ENCODE measurements around the gene BMP8B. TPM values are rescaled to one million over a fixed set of nuclear protein-coding genes. Genes with fewer than 3 reads are reported as not detected.
A peak's percentile ranks its signal among the peaks of the same experiment; 100 is the strongest.
"Not testable (repeated sequence)": the region's sequence is repeated elsewhere in the genome, so short reads cannot be mapped to it uniquely, and the experiment has no call there.

Gene BMP8B
- total RNA-seq, 1 experiment from 2014 or later, result 6.2 TPM

GRCh38 chr1:39818482-39818881 is 29.8 kb upstream of the BMP8B start:
- DNase-seq (ENCODE audit: low read depth, low spot score), result no peak
- in situ Hi-C loops (cut with HindIII; ENCODE audit: low pct_unique_long_range_greater_than_20kb, low sequenced_read_pairs), result no loop called here

DNA sequence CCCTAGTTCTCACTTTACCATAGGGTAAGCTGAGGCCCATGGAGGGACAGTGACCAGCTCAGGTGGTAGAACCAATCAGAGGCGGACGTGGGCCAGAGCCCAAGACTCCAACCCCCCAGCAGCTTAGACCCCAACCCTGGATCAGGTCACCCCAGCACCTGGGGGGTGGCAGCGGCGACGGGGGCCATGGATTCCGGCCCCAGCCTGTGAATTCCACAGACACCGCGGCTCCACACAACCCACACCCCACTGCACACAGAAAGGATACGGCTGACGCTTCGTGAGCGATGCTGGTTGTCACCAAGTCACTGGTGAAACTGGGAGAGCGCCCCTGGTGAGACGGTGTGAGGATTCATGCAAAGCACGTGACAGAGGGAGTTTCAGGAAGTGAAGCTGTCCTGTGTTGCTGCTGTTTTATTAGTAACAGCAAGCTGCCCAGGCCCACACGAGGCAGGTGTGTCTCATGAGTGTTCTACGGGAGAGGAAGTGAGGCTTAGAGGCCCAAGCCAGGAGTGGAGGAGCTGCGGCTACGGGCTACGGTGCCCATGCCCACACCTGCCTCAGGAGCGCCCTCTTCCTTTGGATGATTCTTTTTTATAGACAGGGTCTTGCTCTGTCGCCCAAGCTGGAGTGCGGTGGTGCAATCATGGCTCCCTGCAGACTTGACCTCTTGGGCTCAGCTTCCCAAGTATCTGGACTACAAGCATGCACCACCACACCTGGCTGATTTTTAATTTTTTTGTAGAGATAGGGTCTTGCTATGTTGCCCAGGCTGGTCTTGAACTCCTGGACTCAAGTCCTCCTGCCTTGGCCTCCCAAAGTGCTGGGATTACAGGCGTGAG is 28.6 kb upstream of the BMP8B start:
- in situ Hi-C loops (cut with HindIII; ENCODE audit: low pct_unique_long_range_greater_than_20kb, low sequenced_read_pairs), result not testable (repeated sequence)
- DNase-seq (ENCODE audit: low read depth, low spot score), result peak; percentile 28

GRCh38 chr1:39816415-39817090 is 27.9 kb upstream of the BMP8B start:
- in situ Hi-C loops (cut with HindIII; ENCODE audit: low pct_unique_long_range_greater_than_20kb, low sequenced_read_pairs), result no loop called here
- DNase-seq (ENCODE audit: low read depth, low spot score), result peak; percentile 78

- no peak for DNase-seq (ENCODE audit: low read depth, low spot score)
- in situ Hi-C loops (cut with HindIII; ENCODE audit: low pct_unique_long_range_greater_than_20kb, low sequenced_read_pairs), result no loop called here
Observed at GRCh38 chr1:39812913-39813312, 24.2 kb upstream of the BMP8B start.

- DNase-seq (ENCODE audit: low read depth, low spot score), result no peak
- in situ Hi-C loops (cut with HindIII; ENCODE audit: low pct_unique_long_range_greater_than_20kb, low sequenced_read_pairs), result no loop called here
Observed at GRCh38 chr1:39808784-39809517, 20.3 kb upstream of the BMP8B start.

DNA sequence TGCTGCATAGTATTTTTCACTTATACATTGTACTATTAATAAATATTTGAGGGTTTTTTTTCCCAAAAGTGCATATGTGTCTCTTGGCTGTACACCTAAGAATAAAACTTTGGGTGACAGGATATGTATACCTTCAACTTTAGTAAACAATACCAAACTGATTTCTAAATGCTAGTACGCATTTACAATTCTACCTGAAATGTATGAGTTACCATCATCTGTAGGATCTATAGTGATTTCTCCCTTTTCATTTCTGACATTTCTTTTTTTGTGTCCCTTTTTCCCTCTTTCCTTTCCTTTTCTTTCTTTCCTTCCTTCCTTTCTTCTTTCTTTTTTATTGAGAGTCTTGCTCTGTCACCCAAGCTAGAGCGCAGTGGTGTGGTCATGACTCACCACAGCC is 16.7 kb upstream of the BMP8B start:
- DNase-seq (ENCODE audit: low read depth, low spot score), result no peak
- in situ Hi-C loops (cut with HindIII; ENCODE audit: low pct_unique_long_range_greater_than_20kb, low sequenced_read_pairs), result no loop called here

DNA sequence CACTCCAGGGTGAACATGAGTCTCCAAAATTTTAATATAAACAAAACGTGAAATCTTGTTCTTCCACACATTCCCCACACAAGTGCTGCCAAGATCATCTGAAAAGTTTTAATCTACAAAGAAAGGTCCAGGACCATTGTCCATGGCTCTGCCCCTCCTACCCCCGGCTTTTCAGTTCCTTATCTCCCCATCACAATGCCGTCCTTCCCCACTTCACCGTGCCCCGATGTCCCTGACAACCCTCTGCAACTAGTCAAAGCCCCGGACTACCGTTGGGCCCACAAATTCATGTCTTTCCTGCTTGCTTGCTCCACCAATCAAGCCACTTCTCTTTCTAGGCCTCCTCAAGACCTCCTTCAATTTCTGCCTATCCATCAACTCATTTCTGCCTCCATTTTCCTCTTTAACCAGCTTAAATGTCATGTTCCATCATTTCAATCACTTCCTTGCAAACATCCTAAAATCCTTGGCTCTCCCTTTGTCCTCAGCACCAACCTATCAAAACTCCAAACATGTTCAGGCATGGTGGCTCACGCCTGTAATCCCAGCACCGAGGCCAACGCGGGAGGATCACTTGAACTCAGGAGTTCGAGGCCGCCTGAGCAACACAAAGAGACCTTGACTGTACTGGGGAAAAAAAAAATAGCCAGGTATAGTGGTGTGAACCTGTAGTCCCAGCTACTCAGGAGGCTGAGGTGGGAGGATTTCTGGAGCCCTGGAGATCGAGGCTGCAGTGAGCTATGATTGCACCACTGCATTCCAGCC is 14.0 kb upstream of the BMP8B start:
- in situ Hi-C loops (cut with HindIII; ENCODE audit: low pct_unique_long_range_greater_than_20kb, low sequenced_read_pairs), result no loop called here
- DNase-seq (ENCODE audit: low read depth, low spot score), result no peak

DNA sequence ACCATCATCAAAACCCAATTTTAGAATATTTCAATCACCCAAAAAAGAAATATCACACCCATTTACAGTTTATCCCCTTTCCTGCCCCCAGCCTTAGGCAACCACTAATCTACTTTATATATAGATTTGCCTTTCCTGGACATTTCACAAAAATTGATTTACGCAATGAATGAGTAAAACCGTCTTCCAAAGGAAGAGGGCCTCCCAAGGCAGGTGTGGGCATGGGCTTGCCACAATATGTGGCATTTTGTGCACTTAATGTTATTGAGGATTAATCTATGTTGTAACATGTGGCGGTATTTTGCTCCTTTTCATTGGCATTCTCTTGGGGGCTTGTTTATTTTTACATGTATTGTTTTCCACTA is 11.8 kb upstream of the BMP8B start:
- DNase-seq (ENCODE audit: low read depth, low spot score), result no peak
- in situ Hi-C loops (cut with HindIII; ENCODE audit: low pct_unique_long_range_greater_than_20kb, low sequenced_read_pairs), result no loop called here

- DNase-seq (ENCODE audit: low read depth, low spot score), result peak; percentile 73
- in situ Hi-C loops (cut with HindIII; ENCODE audit: low pct_unique_long_range_greater_than_20kb, low sequenced_read_pairs), result no loop called here
Observed at GRCh38 chr1:39799770-39800470, 11.3 kb upstream of the BMP8B start.

GRCh38 chr1:39798859-39799769 is 10.4 kb upstream of the BMP8B start:
- in situ Hi-C loops (cut with HindIII; ENCODE audit: low pct_unique_long_range_greater_than_20kb, low sequenced_read_pairs), result not testable (repeated sequence)
- peak; percentile 80 for DNase-seq (ENCODE audit: low read depth, low spot score)

GRCh38 chr1:39795651-39796050 is 7.0 kb upstream of the BMP8B start:
- DNase-seq (ENCODE audit: low read depth, low spot score), result no peak
- in situ Hi-C loops (cut with HindIII; ENCODE audit: low pct_unique_long_range_greater_than_20kb, low sequenced_read_pairs), result no loop called here

DNA sequence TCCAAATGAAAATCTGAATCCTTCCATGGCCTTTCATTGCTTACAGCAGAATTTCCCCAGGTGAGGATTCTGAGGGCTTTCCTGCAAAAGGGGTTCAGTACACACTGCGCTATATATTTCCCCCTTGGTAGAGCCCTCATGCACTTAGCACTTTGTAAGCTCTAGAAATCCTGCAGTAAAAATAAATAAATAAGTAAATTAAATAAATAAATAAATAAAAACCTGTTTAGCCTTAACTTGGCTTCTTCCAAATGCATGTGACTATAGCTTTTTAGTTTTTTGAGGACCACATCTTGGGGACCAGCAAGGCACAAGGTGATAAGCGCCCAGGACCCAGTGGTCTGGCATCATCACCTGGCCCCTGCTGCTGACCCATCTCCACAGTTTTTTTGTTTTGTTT is 3.2 kb upstream of the BMP8B start:
- no peak for DNase-seq (ENCODE audit: low read depth, low spot score)
- in situ Hi-C loops (cut with HindIII; ENCODE audit: low pct_unique_long_range_greater_than_20kb, low sequenced_read_pairs), result no loop called here

DNA sequence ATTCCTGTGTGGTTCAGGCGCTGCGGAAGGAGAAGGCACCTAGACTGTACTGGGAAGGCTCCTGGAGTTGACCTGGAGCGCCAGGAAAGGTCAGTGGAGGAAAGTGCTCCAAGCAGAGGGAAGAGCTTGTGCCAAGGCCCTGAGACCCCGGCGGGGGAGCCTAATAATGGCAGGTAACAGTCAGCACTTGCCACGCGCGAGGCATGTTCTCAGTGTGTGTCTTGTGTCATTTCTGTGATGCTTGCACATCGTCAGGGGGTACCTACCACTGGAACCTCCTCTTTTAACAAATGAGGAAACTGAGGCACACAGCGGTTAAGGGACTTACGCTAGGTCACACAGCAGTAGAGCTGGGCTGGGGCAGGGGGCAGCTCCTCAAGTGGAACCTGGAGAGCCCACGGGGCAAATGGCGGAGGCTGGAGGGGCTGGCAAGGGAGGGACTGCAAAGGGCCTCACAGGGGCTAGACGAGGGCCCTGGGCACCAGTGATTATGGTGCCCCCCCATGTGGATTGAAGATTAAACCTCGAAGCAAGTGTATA is 976 bp upstream of the BMP8B start:
- no peak for DNase-seq (ENCODE audit: low read depth, low spot score)
- in situ Hi-C loops (cut with HindIII; ENCODE audit: low pct_unique_long_range_greater_than_20kb, low sequenced_read_pairs), result no loop called here

DNA sequence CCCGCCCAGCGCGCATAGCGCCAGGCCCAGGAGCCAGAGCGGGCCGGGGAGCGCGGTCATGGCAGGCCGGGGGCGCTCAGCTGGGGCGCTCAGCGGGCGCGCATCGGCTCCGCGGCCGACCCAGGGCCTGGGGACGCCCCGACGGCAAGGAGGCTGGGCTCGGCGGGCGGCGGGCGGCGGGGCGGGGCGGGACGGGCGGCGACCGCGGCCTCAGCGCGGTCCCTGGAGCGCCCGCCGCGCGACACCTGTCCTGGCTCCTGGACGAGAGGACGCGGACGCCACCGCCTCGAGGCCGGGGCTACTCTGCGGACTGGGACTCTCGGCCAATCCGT is 273 bp downstream of the BMP8B start:
- in situ Hi-C loops (cut with HindIII; ENCODE audit: low pct_unique_long_range_greater_than_20kb, low sequenced_read_pairs), result no loop called here
- no peak for DNase-seq (ENCODE audit: low read depth, low spot score)

- in situ Hi-C loops (cut with HindIII; ENCODE audit: low pct_unique_long_range_greater_than_20kb, low sequenced_read_pairs); DNase-seq (ENCODE audit: low read depth, low spot score): not testable (repeated sequence)
Observed at GRCh38 chr1:39787964-39788363, 701 bp downstream of the BMP8B start.

DNA sequence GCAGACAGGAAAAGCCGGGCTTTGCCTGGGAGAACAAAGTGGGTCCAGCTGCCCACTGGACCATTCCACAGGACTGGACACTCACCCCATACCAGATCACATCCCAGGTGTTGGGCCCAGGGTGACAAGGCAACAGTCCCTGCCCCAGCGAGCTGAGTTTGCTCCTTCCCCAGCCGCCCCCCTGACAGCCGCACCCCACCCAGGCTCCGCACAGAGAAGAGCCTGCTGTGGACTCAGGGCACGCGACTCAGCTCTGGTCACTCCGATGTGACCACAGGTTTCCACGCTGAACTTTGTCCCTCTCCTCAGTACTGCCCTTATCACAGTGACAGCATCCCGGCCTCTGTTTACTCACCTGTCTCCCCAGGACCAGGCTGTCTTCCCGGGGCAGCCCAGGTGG is 1.2 kb downstream of the BMP8B start:
- no peak for DNase-seq (ENCODE audit: low read depth, low spot score)
- in situ Hi-C loops (cut with HindIII; ENCODE audit: low pct_unique_long_range_greater_than_20kb, low sequenced_read_pairs), result no loop called here

Data from SK-MEL-5 (cell line).